SK-N-SH (cell line): ENCODE measurements around the gene ATP1B1. TPM values are rescaled to one million over a fixed set of nuclear protein-coding genes. Genes with fewer than 3 reads are reported as not detected.

Experiments used
- CTCF ChIA-PET: fragments of 300-600, 350-600 bp; formaldehyde crosslinking; extraction: SDS; loops from one replicate; lab custom pipeline; 2021; lab: Yijun Ruan, JAX
- POLR2A ChIA-PET: fragments of 350-600 bp; sonication (Branson Sonifier 250); formaldehyde crosslinking; extraction: SDS; loops from one replicate; lab custom pipeline; 2020; ENCODE audit warnings: antibody characterized with exemption, inconsistent platforms; lab: Yijun Ruan, JAX
- DNase-seq: peaks from one replicate; pipeline ENCODE4 v3.0.0; 2012
- H2AFZ ChIP-seq: fragments of 200-600 bp; sonication (generic); 2 replicates; pipeline ENCODE4 v1.8.1; 2016; ENCODE audit warnings: antibody characterized with exemption, mild to moderate bottlenecking, low read depth
- H3F3A ChIP-seq: fragments of 200-600 bp; sonication (generic); replicated peaks from 2 replicates; pipeline ENCODE3; 2016; ENCODE audit warnings: antibody characterized with exemption, mild to moderate bottlenecking; ENCODE audit not compliant: insufficient read depth
- H3K27ac ChIP-seq, 2 experiments: fragments of 200-500 bp in 1 of 2; fragments of 200-600 bp in 1 of 2; sonication (Bioruptor generic) in 1 of 2; sonication (generic), shearing (Covaris generic) in 1 of 2; 2 replicates each; pipeline versions ENCODE4 v1.5.1 to v1.6.1; 2014 to 2016; ENCODE audit warnings: low read depth in 2 of 2, inconsistent platforms in 1 of 2, low read length in 1 of 2, mild to moderate bottlenecking in 1 of 2, mixed read lengths in 1 of 2
- H3K27me3 ChIP-seq: fragments of 200-600 bp; sonication (generic), shearing (Covaris generic); 2 replicates; pipeline ENCODE4 v1.6.1; 2016; ENCODE audit warnings: mixed run types; ENCODE audit not compliant: insufficient read depth
- H3K36me3 ChIP-seq, 2 experiments: fragments of 200-500 bp in 1 of 2; fragments of 200-600 bp in 1 of 2; sonication (Bioruptor generic) in 1 of 2; sonication (generic) in 1 of 2; replicated peaks in 1 of 2; 2 replicates each; pipeline versions ENCODE3 to v1.5.1; 2014 to 2016; ENCODE audit warnings: low read length in 1 of 2, mild to moderate bottlenecking in 1 of 2; ENCODE audit not compliant: insufficient read depth in 2 of 2, control insufficient read depth in 1 of 2
- H3K4me1 ChIP-seq, 2 experiments: fragments of 200-500 bp in 1 of 2; fragments of 200-600 bp in 1 of 2; sonication (Bioruptor generic) in 1 of 2; sonication (generic), shearing (Covaris generic) in 1 of 2; 2 replicates each; pipeline versions ENCODE4 v1.5.1 to v1.6.1; 2014 to 2016; ENCODE audit warnings: low read depth in 1 of 2, low read length in 1 of 2, mixed run types in 1 of 2; ENCODE audit not compliant: insufficient read depth in 2 of 2, control insufficient read depth in 1 of 2
- H3K4me2 ChIP-seq: fragments of 200-600 bp; sonication (generic), shearing (Covaris generic); 2 replicates; pipeline ENCODE4 v1.6.1; 2017; ENCODE audit warnings: mixed run types
- H3K4me3 ChIP-seq, 2 experiments: fragments of 200-500 bp in 1 of 2; fragments of 200-600 bp in 1 of 2; sonication (Bioruptor generic) in 1 of 2; sonication (generic), shearing (Covaris generic) in 1 of 2; 2 replicates each; pipeline versions ENCODE4 v1.5.1 to v1.8.1; 2014 to 2016; ENCODE audit warnings: low read depth in 2 of 2, inconsistent platforms in 1 of 2, low read length in 1 of 2, mild to moderate bottlenecking in 1 of 2, mixed read lengths in 1 of 2, moderate library complexity in 1 of 2
- H3K79me2 ChIP-seq: fragments of 200-600 bp; sonication (generic); 2 replicates; pipeline ENCODE4 v1.8.1; 2017; ENCODE audit warnings: mild to moderate bottlenecking; ENCODE audit not compliant: insufficient read depth
- H3K9ac ChIP-seq: fragments of 200-600 bp; sonication (generic); 2 replicates; pipeline ENCODE4 v1.6.1; 2017; ENCODE audit warnings: mixed run types
- H3K9me2 ChIP-seq: fragments of 200-600 bp; sonication (generic); 2 replicates; pipeline ENCODE4 v1.6.1; 2017; ENCODE audit warnings: mixed run types
- H3K9me3 ChIP-seq: fragments of 200-600 bp; sonication (generic); 2 replicates; pipeline ENCODE4 v1.6.1; 2017; ENCODE audit warnings: mixed run types, mild to moderate bottlenecking, moderate library complexity
- H4K20me1 ChIP-seq: fragments of 200-600 bp; sonication (generic); 2 replicates; pipeline ENCODE4 v1.6.1; 2017; ENCODE audit warnings: mild to moderate bottlenecking, mixed run types; ENCODE audit not compliant: insufficient read depth
- CHD2 ChIP-seq: fragments of 150-350 bp; IDR thresholded peaks from 2 replicates; pipeline ENCODE4 v1.6.1; 2018; ENCODE audit warnings: low read length; ENCODE audit not compliant: partially characterized antibody
- CTCF ChIP-seq: fragments of 200-600 bp; sonication (generic); IDR thresholded peaks from 2 replicates; pipeline ENCODE4 v1.6.1; 2017; ENCODE audit warnings: antibody characterized with exemption, mild to moderate bottlenecking, moderate library complexity
- ELF1 ChIP-seq: IDR thresholded peaks from 2 replicates; pipeline ENCODE4 v1.4.0; 2012
- JUND ChIP-seq: IDR thresholded peaks from 2 replicates; pipeline ENCODE4 v1.4.0; 2012
- MAX ChIP-seq: IDR thresholded peaks from 2 replicates; pipeline ENCODE4 v1.4.0; 2012; ENCODE audit warnings: low read depth
- NFIC ChIP-seq: IDR thresholded peaks from 2 replicates; pipeline ENCODE4 v1.4.0; 2012; ENCODE audit warnings: borderline replicate concordance
- POLR2AphosphoS5 ChIP-seq: IDR thresholded peaks from 2 replicates; pipeline ENCODE4 v1.6.1; 2012; ENCODE audit warnings: low read depth, low read length
- RXRA ChIP-seq: IDR thresholded peaks from 2 replicates; pipeline ENCODE4 v1.4.0; 2012; ENCODE audit warnings: low read depth, mild to moderate bottlenecking, borderline replicate concordance
- SMC3 ChIP-seq: IDR thresholded peaks from 2 replicates; pipeline ENCODE4 v1.6.1; 2012; ENCODE audit warnings: low read depth, low read length, improper control_type of control experiment
- TAF1 ChIP-seq: IDR thresholded peaks from 2 replicates; pipeline ENCODE4 v1.6.1; 2012; ENCODE audit warnings: low read depth, mild to moderate bottlenecking, low read length, moderate library complexity, borderline replicate concordance
- WGBS: methylation state at CpG from one replicate; pipeline ENCODE4 v1.1.6; 2017; ENCODE audit warnings: low lambda C conversion rate; 5-methylcytosine and 5-hydroxymethylcytosine counted together
- polyA plus RNA-seq, 3 experiments: library from polyadenylated mRNA; depleted of rRNA; stranded (reverse); fragments of >200 nt; gene quantifications; 2 replicates each; pipeline ENCODE4 v1.2.3, GENCODE V29; 2012
- TF ChIP-seq, protein P1 (sequence below): IDR thresholded peaks from 2 replicates; pipeline ENCODE4 v1.6.1; 2012; ENCODE audit warnings: mild to moderate bottlenecking, low read depth, low read length, moderate library complexity

ATP1B1 gene
- polyA plus RNA-seq, 1 of the 3 experiments (the other 2 are of a cell fraction) = 49.5 TPM

GRCh38 chr1:169099561-169099960, 6.9 kb upstream of the ATP1B1 start (continued):
- TF ChIP-seq, protein P1, sequence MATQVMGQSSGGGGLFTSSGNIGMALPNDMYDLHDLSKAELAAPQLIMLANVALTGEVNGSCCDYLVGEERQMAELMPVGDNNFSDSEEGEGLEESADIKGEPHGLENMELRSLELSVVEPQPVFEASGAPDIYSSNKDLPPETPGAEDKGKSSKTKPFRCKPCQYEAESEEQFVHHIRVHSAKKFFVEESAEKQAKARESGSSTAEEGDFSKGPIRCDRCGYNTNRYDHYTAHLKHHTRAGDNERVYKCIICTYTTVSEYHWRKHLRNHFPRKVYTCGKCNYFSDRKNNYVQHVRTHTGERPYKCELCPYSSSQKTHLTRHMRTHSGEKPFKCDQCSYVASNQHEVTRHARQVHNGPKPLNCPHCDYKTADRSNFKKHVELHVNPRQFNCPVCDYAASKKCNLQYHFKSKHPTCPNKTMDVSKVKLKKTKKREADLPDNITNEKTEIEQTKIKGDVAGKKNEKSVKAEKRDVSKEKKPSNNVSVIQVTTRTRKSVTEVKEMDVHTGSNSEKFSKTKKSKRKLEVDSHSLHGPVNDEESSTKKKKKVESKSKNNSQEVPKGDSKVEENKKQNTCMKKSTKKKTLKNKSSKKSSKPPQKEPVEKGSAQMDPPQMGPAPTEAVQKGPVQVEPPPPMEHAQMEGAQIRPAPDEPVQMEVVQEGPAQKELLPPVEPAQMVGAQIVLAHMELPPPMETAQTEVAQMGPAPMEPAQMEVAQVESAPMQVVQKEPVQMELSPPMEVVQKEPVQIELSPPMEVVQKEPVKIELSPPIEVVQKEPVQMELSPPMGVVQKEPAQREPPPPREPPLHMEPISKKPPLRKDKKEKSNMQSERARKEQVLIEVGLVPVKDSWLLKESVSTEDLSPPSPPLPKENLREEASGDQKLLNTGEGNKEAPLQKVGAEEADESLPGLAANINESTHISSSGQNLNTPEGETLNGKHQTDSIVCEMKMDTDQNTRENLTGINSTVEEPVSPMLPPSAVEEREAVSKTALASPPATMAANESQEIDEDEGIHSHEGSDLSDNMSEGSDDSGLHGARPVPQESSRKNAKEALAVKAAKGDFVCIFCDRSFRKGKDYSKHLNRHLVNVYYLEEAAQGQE = no peak
- TF ChIP-seq TAF1 (no peak), SMC3 (no peak), RXRA (no peak)

GRCh38 chr1:169100208-169100607, 6.3 kb upstream of the ATP1B1 start:
- WGBS = 82% methylated on average over 1 of the region's 1 CpG
- Histone ChIP-seq H3K4me3 (no peak overlapping the region), H3K27ac (no peak overlapping the region), H3K9ac (no peak overlapping the region), H3F3A (peaks cover 6% of the 10 kb centered on the region), H4K20me1 (no peaks in the 10 kb centered on the region), H3K4me1 (peaks cover 18 to 31% of the 10 kb centered on the region in 2 experiments; a peak in 3 of 4 replicates), H3K9me3 (no peaks in the 10 kb centered on the region), H3K9me2 (no peaks in the 10 kb centered on the region), H3K27me3 (no peaks in the 10 kb centered on the region), H2AFZ (no peak overlapping the region), H3K36me3 (no peaks in the 10 kb centered on the region), H3K79me2 (no peaks in the 10 kb centered on the region), H3K4me2 (no peak overlapping the region)
- CTCF ChIA-PET = interaction anchor here (1.8 kb wide), 1 partner anchor 497 kb away, joined by 5 read pairs; no protein-coding TSS in a partner anchor
- TF ChIP-seq POLR2AphosphoS5 (no peak), ELF1 (no peak)
- POLR2A ChIA-PET = no interaction called here
- DNase-seq = no peak

DNA sequence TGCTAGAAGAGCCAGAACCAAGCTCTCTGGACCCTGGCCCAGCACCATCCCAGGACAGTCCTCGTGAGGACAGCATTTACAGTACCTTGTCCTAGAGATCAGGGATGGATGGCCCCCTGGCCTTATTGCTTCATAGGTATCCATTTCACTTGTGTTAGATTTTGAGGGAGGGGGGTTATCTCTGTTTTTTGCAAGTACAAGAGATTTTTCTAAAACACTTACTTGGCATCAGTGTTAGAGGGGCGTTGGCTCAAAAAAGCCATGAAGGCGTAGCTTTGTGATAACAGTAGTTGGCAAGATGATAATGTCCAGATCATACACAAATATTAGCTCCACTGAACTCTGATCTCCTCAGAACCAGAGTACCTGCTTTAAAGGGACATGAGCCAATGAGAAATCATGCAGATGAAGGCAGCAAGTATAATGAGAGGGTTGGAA, 5.8 kb upstream of the ATP1B1 start:
- ChIA-PET CTCF (interaction anchor here (0.9 to 1.8 kb wide), 3 partner anchors 10 to 758 kb away, joined by 3 to 5 read pairs (median 4); no protein-coding TSS in a partner anchor), POLR2A (no interaction called here)

More for the DNA sequence above, 5.8 kb upstream of the ATP1B1 start:
- H3K27me3 ChIP-seq = no peaks in the 10 kb centered on the region
- no peaks in the 10 kb centered on the region for H3K36me3 ChIP-seq
- H3K4me3 ChIP-seq = no peak overlapping the region
- no peaks in the 10 kb centered on the region for H3K9me3 ChIP-seq
- peaks cover 18 to 35% of the 10 kb centered on the region in 2 experiments; a peak in 3 of 4 replicates for H3K4me1 ChIP-seq
- H2AFZ ChIP-seq = no peak overlapping the region
- H3K9ac ChIP-seq = no peak overlapping the region
- DNase-seq = no peak
- 91% methylated on average over 3 of the region's 3 CpGs for WGBS
- no peaks in the 10 kb centered on the region for H4K20me1 ChIP-seq
- no peak for TF ChIP-seq JUND
- TF ChIP-seq CHD2 = no peak
- no peak for TF ChIP-seq NFIC
- TF ChIP-seq TAF1 = no peak
- no peak for TF ChIP-seq MAX
- TF ChIP-seq SMC3 = no peak
- no peak for TF ChIP-seq CTCF
- H3K79me2 ChIP-seq = no peaks in the 10 kb centered on the region
- H3K27ac ChIP-seq = no peak overlapping the region
- no peak overlapping the region for H3K4me2 ChIP-seq
- no peaks in the 10 kb centered on the region for H3K9me2 ChIP-seq
- H3F3A ChIP-seq = peaks cover 6% of the 10 kb centered on the region
